K562 (cell line): ENCODE measurements around the gene PIK3CA. TPM values are rescaled to one million over a fixed set of nuclear protein-coding genes. Genes with fewer than 3 reads are reported as not detected.

Experiments used
- ATAC-seq: fragments of 200-7000 bp; cut with Tn5 transposase; 3 replicates; pipeline ENCODE4 v1.9.1; 2020; ENCODE audit warnings: moderate library complexity
- BruUV-seq: library from RNA; stranded (reverse); fragments of 400-500 nt; replicated peaks from 2 replicates; lab custom pipeline; 2021; lab: Mats Ljungman, UMichigan
- CTCF ChIA-PET: fragments of 300-600 bp; formaldehyde crosslinking; extraction: SDS; loops from one replicate; lab custom pipeline; 2021; ENCODE audit warnings: low intra/inter-chr PET ratio; lab: Yijun Ruan, JAX
- POLR2A ChIA-PET: fragments of 300-600, 350-650 bp; sonication (Branson Sonifier 250); formaldehyde crosslinking; extraction: SDS; loops from one replicate; lab custom pipeline; 2021; ENCODE audit warnings: antibody characterized with exemption, inconsistent platforms; lab: Yijun Ruan, JAX
- DNase-seq, 4 experiments: peaks; one replicate each; pipeline versions ENCODE4 v3.0.0 to v3.0.0-alpha.2; 2011 to 2018; ENCODE audit warnings: low spot score in 3 of 4, mixed read lengths in 3 of 4; ENCODE audit errors: extremely low read depth in 1 of 4
- FAIRE-seq: peaks from 2 replicates; lab custom pipeline; 2011; peaks lifted over from hg19 to GRCh38; lab: Jason Lieb, UNC
- H2AFZ ChIP-seq: 2 replicates; pipeline ENCODE4 v1.6.0; 2011; ENCODE audit warnings: low read depth, low read length, control low read depth, inconsistent platforms
- H3K27ac ChIP-seq: fragments of 200-600 bp; 3 replicates; pipeline ENCODE4 v1.8.0; 2011; ENCODE audit warnings: low read depth, mild to moderate bottlenecking, control low read depth, inconsistent platforms, low read length, moderate library complexity, mixed read lengths; ENCODE audit errors: extremely low read depth
- H3K27me3 ChIP-seq, 2 experiments: fragments of 300-600 bp in 1 of 2; 2 replicates in 1 of 2; 3 replicates in 1 of 2; pipeline versions ENCODE4 v1.6.0 to v1.8.0; 2011; ENCODE audit warnings: inconsistent platforms in 2 of 2, low read length in 2 of 2, mild to moderate bottlenecking in 1 of 2, mixed read lengths in 1 of 2, moderate library complexity in 1 of 2; ENCODE audit not compliant: control insufficient read depth in 2 of 2, insufficient read depth in 2 of 2
- H3K36me3 ChIP-seq: fragments of 300-600 bp; 3 replicates; pipeline ENCODE4 v1.8.0; 2011; ENCODE audit warnings: mild to moderate bottlenecking, low read length, inconsistent platforms; ENCODE audit not compliant: control insufficient read depth, insufficient read depth
- H3K4me1 ChIP-seq, 2 experiments: fragments of 200-600 bp in 1 of 2; replicated peaks in 1 of 2; 2 replicates in 1 of 2; 3 replicates in 1 of 2; pipeline versions ENCODE4 v1.5.1 to v1.8.0; 2011; ENCODE audit warnings: inconsistent platforms in 2 of 2, low read length in 2 of 2, mild to moderate bottlenecking in 1 of 2, mixed read lengths in 1 of 2, moderate library complexity in 1 of 2; ENCODE audit not compliant: control insufficient read depth in 2 of 2, insufficient read depth in 2 of 2
- H3K4me2 ChIP-seq: 2 replicates; pipeline ENCODE4 v1.6.1; 2011; ENCODE audit warnings: low read length, control low read depth, inconsistent platforms, mixed read lengths; ENCODE audit not compliant: insufficient read depth
- H3K4me3 ChIP-seq: fragments of 200-600 bp; sonication (generic), shearing (Covaris generic); 2 replicates; pipeline ENCODE4 v1.5.1; 2016; ENCODE audit warnings: control low read depth, inconsistent platforms
- H3K79me2 ChIP-seq: fragments of 200-600 bp; 3 replicates; pipeline ENCODE4 v1.8.0; 2011; ENCODE audit warnings: low read length, inconsistent platforms; ENCODE audit not compliant: control insufficient read depth, insufficient read depth
- H3K9ac ChIP-seq, 2 experiments: 2 replicates each; pipeline versions ENCODE4 v1.6.0 to v1.6.1; 2011; ENCODE audit warnings: low read depth in 2 of 2, low read length in 2 of 2, control low read depth in 1 of 2, inconsistent platforms in 1 of 2, mild to moderate bottlenecking in 1 of 2, mixed read lengths in 1 of 2; ENCODE audit not compliant: insufficient read depth in 1 of 2
- H3K9me1 ChIP-seq: one replicate; pipeline ENCODE4 v1.6.0; 2011; ENCODE audit warnings: inconsistent platforms, mild to moderate bottlenecking, low read length, moderate library complexity; ENCODE audit not compliant: control insufficient read depth, insufficient read depth
- H3K9me3 ChIP-seq: replicated peaks from 2 replicates; pipeline ENCODE4 v1.5.1; 2011; ENCODE audit warnings: low read depth, low read length, inconsistent platforms; ENCODE audit not compliant: control insufficient read depth, insufficient read depth
- H4K20me1 ChIP-seq: replicated peaks from 2 replicates; pipeline ENCODE4 v1.6.1; 2011; ENCODE audit warnings: low read length, inconsistent platforms, mixed read lengths; ENCODE audit not compliant: control insufficient read depth, insufficient read depth
- BRD4 ChIP-seq: fragments of 200-600 bp; sonication (generic); IDR thresholded peaks from 2 replicates; pipeline ENCODE4 v1.6.1; 2017; ENCODE audit warnings: inconsistent platforms
- CHD7 ChIP-seq: fragments of 200-600 bp; sonication (generic); IDR thresholded peaks from one replicate; pipeline ENCODE4 v1.6.1; 2012; ENCODE audit warnings: mild to moderate bottlenecking, low read depth, low read length, inconsistent platforms
- FUS ChIP-seq: fragments of 200-400 bp; formaldehyde crosslinking; optimal IDR thresholded peaks from 2 replicates; pipeline ENCODE3; 2017; ENCODE audit warnings: low read depth, low read length
- HMG20A ChIP-seq: fragments of 450-650 bp; formaldehyde crosslinking; conservative IDR thresholded peaks from 2 replicates; pipeline ENCODE4 v1.4.0; 2020; ENCODE audit warnings: mild to moderate bottlenecking, mixed read lengths
- WGBS: fragments of 100-300 bp; shearing (Covaris generic); methylation state at CpG from one replicate; pipeline ENCODE4 v1.1.6; 2016; ENCODE audit warnings: low coverage, mixed read lengths; ENCODE audit not compliant: insufficient coverage; ENCODE audit errors: missing lambda C conversion rate; 5-methylcytosine and 5-hydroxymethylcytosine counted together
- in situ Hi-C: fragments of 300-500 bp; cut with MboI; formaldehyde crosslinking; loops from 4 replicates; pipeline ENCODE4 v1.15.0; 2018; ENCODE audit warnings: inconsistent platforms, mixed read lengths
- intact Hi-C: fragments of 100-400 bp; cut with micrococcal nuclease; formaldehyde crosslinking; loops from 2 replicates; pipeline ENCODE4 v1.14.2; 2022
- polyA plus RNA-seq, 8 experiments: library from polyadenylated mRNA; depleted of rRNA in 4 of 8; stranded (reverse) in 5 of 8; unstranded in 3 of 8; fragments of >200 nt; fragmentation: Nextera tagmentation in 2 of 8; fragmentation: Illumina TruSeq in 1 of 8; extraction: Ambion mirVana in 2 of 8; extraction: Trizol in 1 of 8; gene quantifications; 2 replicates each; pipeline versions ENCODE4 v1.2.1 to v1.2.3, GENCODE V29; 2011 to 2014; ENCODE audit warnings: inconsistent platforms in 1 of 8, missing spikeins in 1 of 8
- total RNA-seq, 7 experiments: library from RNA; depleted of rRNA in 6 of 7; stranded (reverse); fragments of >200 nt in 6 of 7; fragmentation: Illumina TruSeq in 2 of 7; extraction: Trizol in 2 of 7; gene quantifications; 2 replicates each; pipeline versions ENCODE4 v1.2.1 to v1.2.3, GENCODE V29; 2011 to 2021; ENCODE audit warnings: low replicate concordance in 1 of 7

The PIK3CA gene
- total and polyA plus RNA-seq, 9 of the 15 experiments (the other 6 are each of a cell fraction or from before 2014, with no cell fraction given): 3.8 to 19.4 (median 10.8) TPM

DNA sequence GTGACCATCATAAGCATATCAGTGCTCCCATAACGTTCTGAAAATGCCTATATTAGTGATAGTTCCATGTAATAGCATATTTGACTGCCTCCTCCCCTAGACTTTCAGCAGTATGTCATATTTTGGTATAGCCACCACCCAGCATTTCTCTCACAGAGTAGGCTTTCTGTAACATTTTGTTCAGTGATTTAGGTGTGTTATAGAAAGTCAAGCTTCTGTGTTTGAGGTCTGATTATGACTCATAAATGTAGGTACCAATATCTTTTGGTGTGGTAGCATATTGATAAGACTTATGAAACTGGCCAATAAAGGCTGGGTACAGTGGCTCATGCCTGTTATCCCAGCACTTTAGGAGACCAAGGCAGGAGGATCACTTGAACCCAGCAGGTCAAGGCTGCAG, 42.3 kb upstream of the PIK3CA start:
- H3K9me3 ChIP-seq: 0 out of 2 replicates have a peak, but pooled peaks cover 3% of the 10 kb centered on the region
- no peak for TF ChIP-seq FUS
- no peaks in the 10 kb centered on the region for H3K79me2 ChIP-seq
- DNase-seq (no peak), ATAC-seq (no peak), FAIRE-seq (no peak)
- whole genome bisulfite sequencing: 0% methylated on average over 1 of the region's 1 CpG
- in situ Hi-C loops: no loop called here
- H3K9me1 ChIP-seq: no peaks in the 10 kb centered on the region
- no TSS peak for BruUV-seq
- no peak overlapping the region for H3K4me3 ChIP-seq
- peaks cover 0 to under 1% of the 10 kb centered on the region in 2 experiments; a peak in 2 of 5 replicates for H3K4me1 ChIP-seq
- ChIA-PET POLR2A (no interaction called here), CTCF (interaction anchor here (1.7 kb wide), 1 partner anchor 216 kb away, joined by 4 read pairs; the partner anchor contains the start of gene ZNF639)
- intact Hi-C loops: loop anchor here (1.0 to 2.0 kb wide), 3 partner anchors 41 to 210 kb away; no protein-coding TSS in a partner anchor
- H3K27me3 ChIP-seq: no peaks in the 10 kb centered on the region
- no peaks in the 10 kb centered on the region for H4K20me1 ChIP-seq
- peak overlapping the region; percentile 36 for H2AFZ ChIP-seq
- no peaks in the 10 kb centered on the region for H3K36me3 ChIP-seq
- H3K27ac ChIP-seq: no peak overlapping the region
- H3K4me2 ChIP-seq: no peak overlapping the region
- H3K9ac ChIP-seq: no peak overlapping the region

- DNase-seq (no peak), ATAC-seq (no peak), FAIRE-seq (no peak)
- POLR2A ChIA-PET: no interaction called here
- CTCF ChIA-PET: no interaction called here
- Histone ChIP-seq H3K27me3 (no peaks in the 10 kb centered on the region), H3K4me3 (no peak overlapping the region), H3K79me2 (no peaks in the 10 kb centered on the region), H3K9me3 (0 out of 2 replicates have a peak, but pooled peaks cover 3% of the 10 kb centered on the region), H3K27ac (no peak overlapping the region), H3K9ac (no peak overlapping the region), H3K9me1 (no peaks in the 10 kb centered on the region), H3K36me3 (no peaks in the 10 kb centered on the region), H4K20me1 (no peaks in the 10 kb centered on the region), H3K4me2 (no peak overlapping the region), H3K4me1 (no peaks in the 10 kb centered on the region), H2AFZ (no peak overlapping the region)
- intact Hi-C loops: no loop called here
- no TSS peak for BruUV-seq
- in situ Hi-C loops: no loop called here
- TF ChIP-seq BRD4 (no peak), HMG20A (CRISPR knock-in tag) (no peak), CHD7 (no peak)
- WGBS: 50% methylated on average over 3 of the region's 3 CpGs
These were observed 40.5 kb upstream of the PIK3CA start for GRCh38 chr3:179107617-179108016.
